Spleen (tissue), 7 donors: Measurements from ENCODE around the gene INO80.

ENCODE experiments used
- POLR2AphosphoS5 ChIP-seq, 3 donors: sonication (generic); formaldehyde crosslinking; IDR thresholded peaks; one replicate each; pipeline ENCODE4 v1.5.1; 2017; ENCODE audit warnings: antibody characterized with exemption in 3 of 3
- TF ChIP-seq, protein P1 (sequence below), 11 experiments: fragments of 200-600 bp in 7 of 11; fragments of 450-650 bp in 4 of 11; sonication (generic) in 4 of 11; IDR thresholded peaks in 8 of 11; conservative IDR thresholded peaks in 3 of 11; 1 replicate in 7 of 11; 2 replicates in 4 of 11; pipeline versions ENCODE4 v1.4.0 to v1.8.0; 2016 to 2021; ENCODE audit warnings: antibody characterized with exemption in 11 of 11, inconsistent platforms in 4 of 11, mild to moderate bottlenecking in 1 of 11
- donor health status: DM: no; HTN: no; CAD: no; lungs with moderate emphysema.
- donor health status: DM: no; HTN: no; CAD: no.
- donor health status: DM: no; HTN: no; CAD: no.

DNA sequence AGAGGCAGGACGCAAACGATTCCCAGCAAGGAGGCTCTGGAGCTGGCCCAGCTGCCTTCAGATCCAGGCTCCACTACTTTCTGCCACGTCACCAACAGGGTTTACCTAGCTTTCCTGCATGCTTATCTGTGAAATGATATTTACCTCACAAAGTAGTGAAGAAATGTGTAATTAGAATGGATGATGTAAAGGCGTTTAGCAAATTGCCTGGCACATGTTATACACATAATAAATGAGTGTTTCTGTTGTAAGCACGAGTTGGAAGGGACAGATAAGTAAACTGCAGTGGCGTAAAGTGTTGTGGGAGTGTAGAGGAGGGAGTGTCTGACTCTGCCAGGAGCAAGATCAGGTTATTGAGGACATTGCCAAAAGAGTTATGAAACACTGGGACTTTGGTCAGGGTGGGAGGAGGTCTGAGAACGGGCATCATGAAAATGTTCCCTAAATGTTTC, 166.3 kb downstream of the INO80 start:
- no peak for TF ChIP-seq POLR2AphosphoS5 (IDR thresholded peaks at IDR 0.05)
- TF ChIP-seq, protein P1, sequence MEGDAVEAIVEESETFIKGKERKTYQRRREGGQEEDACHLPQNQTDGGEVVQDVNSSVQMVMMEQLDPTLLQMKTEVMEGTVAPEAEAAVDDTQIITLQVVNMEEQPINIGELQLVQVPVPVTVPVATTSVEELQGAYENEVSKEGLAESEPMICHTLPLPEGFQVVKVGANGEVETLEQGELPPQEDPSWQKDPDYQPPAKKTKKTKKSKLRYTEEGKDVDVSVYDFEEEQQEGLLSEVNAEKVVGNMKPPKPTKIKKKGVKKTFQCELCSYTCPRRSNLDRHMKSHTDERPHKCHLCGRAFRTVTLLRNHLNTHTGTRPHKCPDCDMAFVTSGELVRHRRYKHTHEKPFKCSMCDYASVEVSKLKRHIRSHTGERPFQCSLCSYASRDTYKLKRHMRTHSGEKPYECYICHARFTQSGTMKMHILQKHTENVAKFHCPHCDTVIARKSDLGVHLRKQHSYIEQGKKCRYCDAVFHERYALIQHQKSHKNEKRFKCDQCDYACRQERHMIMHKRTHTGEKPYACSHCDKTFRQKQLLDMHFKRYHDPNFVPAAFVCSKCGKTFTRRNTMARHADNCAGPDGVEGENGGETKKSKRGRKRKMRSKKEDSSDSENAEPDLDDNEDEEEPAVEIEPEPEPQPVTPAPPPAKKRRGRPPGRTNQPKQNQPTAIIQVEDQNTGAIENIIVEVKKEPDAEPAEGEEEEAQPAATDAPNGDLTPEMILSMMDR (IDR thresholded peaks at IDR 0.05 in 8 of 11, conservative IDR thresholded peaks at IDR 0.05 in 3 of 11), result no peak
